Measurements from ENCODE around the gene ACSL6.

Gene ACSL6

GRCh38 chr5:132053483-132053882, 42.0 kb upstream of the ACSL6 start:
- no peaks in the 10 kb centered on the region for H3K36me3 Mint-ChIP-seq
- no peaks in the 10 kb centered on the region for H3K9me3 Mint-ChIP-seq (ENCODE audit: low read depth)
- H3K27ac Mint-ChIP-seq = no peak overlapping the region
- H3K4me1 Mint-ChIP-seq (ENCODE audit: low read depth) = peaks cover 32% of the 10 kb centered on the region
- H3K27me3 Mint-ChIP-seq = no peaks in the 10 kb centered on the region
- no peak overlapping the region for H3K4me3 Mint-ChIP-seq

GRCh38 chr5:132052520-132052919, 41.1 kb upstream of the ACSL6 start:
- Mint-ChIP-seq H3K4me1 (ENCODE audit: low read depth) (peaks cover 27% of the 10 kb centered on the region), H3K36me3 (no peaks in the 10 kb centered on the region), H3K27ac (no peak overlapping the region), H3K9me3 (ENCODE audit: low read depth) (no peaks in the 10 kb centered on the region), H3K4me3 (no peak overlapping the region), H3K27me3 (no peaks in the 10 kb centered on the region)

DNA sequence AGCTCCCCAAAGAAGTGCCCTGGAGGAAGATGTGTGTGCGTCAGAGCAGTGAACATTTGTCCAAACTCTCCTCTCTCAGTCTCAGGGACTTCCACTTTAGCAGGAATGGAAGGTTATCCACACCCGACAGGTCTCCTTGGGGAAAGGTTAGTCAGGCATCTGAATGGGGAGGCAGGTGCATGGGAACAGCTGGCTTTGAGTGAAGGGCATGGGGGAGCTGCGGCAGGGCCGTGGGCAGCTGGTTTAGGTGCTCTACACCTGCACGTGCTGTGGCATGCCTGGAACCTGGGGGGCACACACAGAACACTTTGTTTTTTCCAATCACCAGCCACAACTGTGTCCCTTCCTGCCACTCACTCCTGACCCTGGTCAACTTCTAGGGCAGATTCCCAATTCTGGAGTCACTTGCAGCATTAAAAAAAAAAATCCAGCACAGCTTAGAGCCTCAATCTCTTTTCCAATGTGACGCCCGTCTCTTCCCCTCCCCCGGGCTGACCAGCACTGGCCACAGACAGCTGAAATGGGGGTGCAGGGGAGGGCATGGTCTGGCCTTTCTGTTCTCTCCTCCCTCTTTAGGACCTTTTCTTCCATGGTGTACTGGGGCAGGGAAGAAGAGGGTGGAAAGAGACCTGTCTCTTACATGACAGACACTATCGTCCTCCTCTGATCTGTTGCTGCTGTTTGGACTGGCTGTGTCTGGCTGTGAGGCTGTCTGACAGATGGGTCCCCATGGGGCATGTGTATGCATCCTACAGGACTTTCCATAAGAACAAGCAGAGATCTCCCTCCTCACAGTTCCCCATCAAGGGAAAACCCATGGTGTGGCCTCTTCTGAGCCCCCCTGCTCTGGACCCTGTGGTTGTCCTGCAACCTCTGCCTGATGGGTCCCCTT, 39.4 kb upstream of the ACSL6 start:
- H3K27me3 Mint-ChIP-seq = no peaks in the 10 kb centered on the region
- no peak overlapping the region for H3K4me3 Mint-ChIP-seq
- H3K27ac Mint-ChIP-seq = no peak overlapping the region
- no peaks in the 10 kb centered on the region for H3K36me3 Mint-ChIP-seq
- H3K4me1 Mint-ChIP-seq (ENCODE audit: low read depth) = peaks cover 13% of the 10 kb centered on the region
- no peaks in the 10 kb centered on the region for H3K9me3 Mint-ChIP-seq (ENCODE audit: low read depth)

GRCh38 chr5:132050136-132050535, 38.7 kb upstream of the ACSL6 start:
- Mint-ChIP-seq H3K36me3 (no peaks in the 10 kb centered on the region), H3K4me3 (no peak overlapping the region), H3K27me3 (no peaks in the 10 kb centered on the region)

GRCh38 chr5:132049559-132049958, 38.1 kb upstream of the ACSL6 start:
- Mint-ChIP-seq H3K9me3 (ENCODE audit: low read depth) (no peaks in the 10 kb centered on the region), H3K27ac (no peak overlapping the region), H3K36me3 (no peaks in the 10 kb centered on the region), H3K4me1 (ENCODE audit: low read depth) (peaks cover 4% of the 10 kb centered on the region), H3K4me3 (no peak overlapping the region), H3K27me3 (no peaks in the 10 kb centered on the region)

More at GRCh38 chr5:132050136-132050535, 38.7 kb upstream of the ACSL6 start:
- peaks cover 8% of the 10 kb centered on the region for H3K4me1 Mint-ChIP-seq (ENCODE audit: low read depth)
- H3K27ac Mint-ChIP-seq = no peak overlapping the region
- no peaks in the 10 kb centered on the region for H3K9me3 Mint-ChIP-seq (ENCODE audit: low read depth)

DNA sequence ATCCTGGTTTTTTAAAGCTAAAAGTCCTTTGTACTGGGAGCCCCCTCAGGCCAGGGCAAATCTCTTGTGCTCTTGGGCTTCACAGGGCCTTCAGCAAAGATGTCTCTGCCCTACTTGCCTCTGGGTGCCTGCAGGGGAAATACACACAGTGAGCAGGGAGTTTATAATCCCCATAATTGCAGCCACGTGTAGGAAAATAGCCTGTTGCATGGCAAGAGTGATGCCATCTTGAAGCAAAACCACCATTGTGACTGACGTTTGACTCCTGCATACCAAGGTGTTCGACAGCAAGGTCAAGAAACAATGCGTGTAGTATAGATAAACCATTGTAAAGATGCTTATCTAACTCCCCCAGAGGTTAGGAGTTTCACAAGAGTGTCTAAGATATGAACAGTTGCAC, 37.6 kb upstream of the ACSL6 start:
- Mint-ChIP-seq H3K9me3 (ENCODE audit: low read depth) (no peaks in the 10 kb centered on the region), H3K4me1 (ENCODE audit: low read depth) (no peaks in the 10 kb centered on the region), H3K27ac (no peak overlapping the region), H3K36me3 (no peaks in the 10 kb centered on the region), H3K4me3 (no peak overlapping the region), H3K27me3 (peaks cover 2% of the 10 kb centered on the region)

- no peak overlapping the region for H3K27ac Mint-ChIP-seq
- H3K4me1 Mint-ChIP-seq (ENCODE audit: low read depth) = no peaks in the 10 kb centered on the region
- no peak overlapping the region for H3K4me3 Mint-ChIP-seq
- H3K27me3 Mint-ChIP-seq = peaks cover 2% of the 10 kb centered on the region
- H3K36me3 Mint-ChIP-seq = no peaks in the 10 kb centered on the region
- H3K9me3 Mint-ChIP-seq (ENCODE audit: low read depth) = no peaks in the 10 kb centered on the region
Measured at GRCh38 chr5:132046880-132047299, 35.4 kb upstream of the ACSL6 start.

DNA sequence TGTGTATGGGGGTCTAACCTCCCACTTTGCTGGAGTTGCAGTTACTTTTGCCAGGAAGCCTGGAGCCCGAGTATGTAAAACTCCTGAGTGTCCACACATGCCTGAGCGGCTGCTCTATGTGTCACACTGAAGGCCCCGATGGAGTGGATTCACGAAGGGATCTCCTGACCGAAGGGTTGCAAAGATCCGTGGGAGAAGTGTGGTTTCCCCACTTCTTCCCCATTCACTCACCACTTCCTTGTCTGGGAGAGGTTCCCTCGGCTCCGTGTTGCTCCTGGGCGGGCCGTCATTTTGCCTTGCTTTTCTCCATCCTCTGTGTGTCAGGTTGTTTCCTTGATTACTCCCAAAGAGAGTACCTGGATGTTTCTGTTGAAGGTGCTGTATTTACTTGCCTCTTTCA, 32.7 kb upstream of the ACSL6 start:
- peaks cover 2% of the 10 kb centered on the region for H3K27me3 Mint-ChIP-seq
- no peaks in the 10 kb centered on the region for H3K36me3 Mint-ChIP-seq
- no peak overlapping the region for H3K27ac Mint-ChIP-seq

GRCh38 chr5:132037353-132037752, 25.9 kb upstream of the ACSL6 start:
- no peak overlapping the region for H3K27ac Mint-ChIP-seq
- no peaks in the 10 kb centered on the region for H3K27me3 Mint-ChIP-seq
- H3K9me3 Mint-ChIP-seq (ENCODE audit: low read depth) = peaks cover 14% of the 10 kb centered on the region
- peaks cover 14% of the 10 kb centered on the region for H3K4me1 Mint-ChIP-seq (ENCODE audit: low read depth)
- peaks cover 6% of the 10 kb centered on the region for H3K36me3 Mint-ChIP-seq
- no peak overlapping the region for H3K4me3 Mint-ChIP-seq

More for the DNA sequence above, 32.7 kb upstream of the ACSL6 start:
- Mint-ChIP-seq H3K4me3 (no peak overlapping the region), H3K4me1 (ENCODE audit: low read depth) (no peaks in the 10 kb centered on the region), H3K9me3 (ENCODE audit: low read depth) (no peaks in the 10 kb centered on the region)

GRCh38 chr5:132033122-132033521, 21.7 kb upstream of the ACSL6 start:
- Mint-ChIP-seq H3K4me1 (ENCODE audit: low read depth) (peaks cover 14% of the 10 kb centered on the region), H3K9me3 (ENCODE audit: low read depth) (peaks cover 14% of the 10 kb centered on the region), H3K27ac (no peak overlapping the region), H3K36me3 (peaks cover 11% of the 10 kb centered on the region), H3K27me3 (no peaks in the 10 kb centered on the region), H3K4me3 (no peak overlapping the region)

DNA sequence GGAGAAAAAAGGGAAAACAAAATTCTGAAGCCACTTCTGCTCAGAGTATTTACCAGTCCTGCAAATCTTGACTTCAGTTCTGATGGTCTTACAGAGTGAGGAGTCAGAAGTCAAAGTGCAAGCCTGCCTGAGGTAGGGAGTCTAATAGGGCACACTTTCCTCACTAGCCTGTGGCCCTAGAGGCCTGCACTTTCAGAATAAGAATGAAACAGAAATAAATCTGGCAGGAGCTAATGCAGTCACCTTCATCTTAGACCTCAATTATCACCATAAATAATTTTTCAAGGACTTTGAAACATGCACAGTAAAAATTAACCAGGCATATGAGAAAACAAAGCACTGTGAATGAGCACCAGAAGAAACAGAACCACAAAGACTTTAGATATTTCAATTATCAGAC, 20.7 kb upstream of the ACSL6 start:
- Mint-ChIP-seq H3K4me3 (no peak overlapping the region), H3K4me1 (ENCODE audit: low read depth) (peaks cover 11% of the 10 kb centered on the region), H3K27me3 (no peaks in the 10 kb centered on the region), H3K27ac (no peak overlapping the region), H3K36me3 (peaks cover 11% of the 10 kb centered on the region), H3K9me3 (ENCODE audit: low read depth) (peaks cover 11% of the 10 kb centered on the region)

GRCh38 chr5:132030610-132031009, 19.2 kb upstream of the ACSL6 start:
- Mint-ChIP-seq H3K27me3 (no peaks in the 10 kb centered on the region), H3K9me3 (ENCODE audit: low read depth) (peaks cover 11% of the 10 kb centered on the region)

GRCh38 chr5:132029609-132030330, 18.3 kb upstream of the ACSL6 start:
- no peaks in the 10 kb centered on the region for H3K27me3 Mint-ChIP-seq
- no peak overlapping the region for H3K27ac Mint-ChIP-seq

More at GRCh38 chr5:132030610-132031009, 19.2 kb upstream of the ACSL6 start:
- Mint-ChIP-seq H3K4me1 (ENCODE audit: low read depth) (peaks cover 11% of the 10 kb centered on the region), H3K36me3 (peaks cover 11% of the 10 kb centered on the region), H3K4me3 (no peak overlapping the region), H3K27ac (no peak overlapping the region)

GRCh38 chr5:132027027-132027426, 15.6 kb upstream of the ACSL6 start:
- Mint-ChIP-seq H3K27me3 (no peaks in the 10 kb centered on the region), H3K4me1 (ENCODE audit: low read depth) (peaks cover 11% of the 10 kb centered on the region), H3K9me3 (ENCODE audit: low read depth) (no peaks in the 10 kb centered on the region), H3K27ac (peak overlapping the region; percentile 31), H3K4me3 (no peak overlapping the region), H3K36me3 (peaks cover 5% of the 10 kb centered on the region)

More at GRCh38 chr5:132029609-132030330, 18.3 kb upstream of the ACSL6 start:
- Mint-ChIP-seq H3K4me1 (ENCODE audit: low read depth) (peaks cover 11% of the 10 kb centered on the region), H3K9me3 (ENCODE audit: low read depth) (peaks cover 11% of the 10 kb centered on the region), H3K36me3 (peaks cover 11% of the 10 kb centered on the region), H3K4me3 (no peak overlapping the region)

GRCh38 chr5:132026516-132027008, 15.1 kb upstream of the ACSL6 start:
- Mint-ChIP-seq H3K4me3 (no peak overlapping the region), H3K36me3 (peaks cover 3% of the 10 kb centered on the region), H3K9me3 (ENCODE audit: low read depth) (no peaks in the 10 kb centered on the region), H3K4me1 (ENCODE audit: low read depth) (peaks cover 11% of the 10 kb centered on the region), H3K27ac (no peak overlapping the region), H3K27me3 (no peaks in the 10 kb centered on the region)
